Measurements from ENCODE around the gene UNK. TPM values are rescaled to one million over a fixed set of nuclear protein-coding genes. Genes with fewer than 3 reads are reported as not detected.

UNK gene
- total and polyA plus RNA-seq, 2 of the 13 experiments (the other 11 are each of a cell fraction or from before 2014, with no cell fraction given), result 31.6 to 33.0 TPM

DNA sequence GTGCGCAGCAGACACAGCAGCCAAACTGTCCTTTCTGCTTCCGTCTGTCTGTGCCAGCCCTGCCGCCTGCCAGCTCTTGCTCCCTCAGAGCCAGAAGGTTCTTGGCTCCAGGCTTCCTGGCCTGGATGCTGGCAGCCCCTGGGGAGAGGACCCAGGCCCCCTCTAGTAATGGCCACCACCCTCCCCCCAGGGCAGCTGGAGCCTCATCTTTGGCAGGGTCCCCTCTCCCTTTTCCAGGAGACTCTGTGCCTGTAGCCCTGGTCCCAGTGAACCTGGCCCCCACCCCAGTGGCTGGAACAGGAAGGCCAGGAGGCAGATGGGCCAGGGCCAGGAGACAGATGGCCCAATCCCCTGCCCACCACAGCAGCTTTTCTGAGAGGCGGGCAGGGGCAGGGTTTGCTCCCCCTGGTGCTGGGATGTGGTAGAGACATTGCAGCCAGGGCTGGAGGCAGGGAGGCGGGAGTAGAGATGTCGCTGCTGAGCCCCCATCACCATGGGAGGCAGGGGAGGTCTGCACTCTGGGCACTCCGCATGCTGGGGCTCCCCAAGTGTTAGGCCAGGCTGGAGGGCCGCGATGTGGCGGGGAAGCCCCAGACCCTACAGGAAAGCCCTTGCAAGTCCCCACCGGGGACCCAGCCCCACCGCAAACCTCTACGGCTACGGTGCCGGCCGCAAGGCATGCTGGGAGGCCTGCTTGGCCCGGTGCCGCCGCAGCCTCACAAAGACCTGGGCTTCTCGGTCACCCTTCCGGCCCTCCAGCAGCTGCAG lies 42.9 kb downstream of the UNK start (continued):
- TF ChIP-seq KDM5B (CRISPR knock-in tag; IDR thresholded peaks at IDR 0.05; ENCODE audit: borderline replicate concordance), result peak; percentile 30; the same call in 1 of the 2 replicates
- no peak for TF ChIP-seq ZC3H4 (CRISPR knock-in tag; IDR thresholded peaks at IDR 0.05; ENCODE audit: borderline replicate concordance)
- no peak for TF ChIP-seq CERS6 (CRISPR knock-in tag; IDR thresholded peaks at IDR 0.05)
- no peak for TF ChIP-seq MTF2 (CRISPR knock-in tag; IDR thresholded peaks at IDR 0.05; ENCODE audit: borderline replicate concordance)
- no peak for TF ChIP-seq CHD4 (IDR thresholded peaks at IDR 0.05; ENCODE audit: borderline replicate concordance, low read length)
- no peak; the same call in 1 of the 2 replicates for TF ChIP-seq MYC (CRISPR knock-in tag; IDR thresholded peaks at IDR 0.05; ENCODE audit: borderline replicate concordance)
- no peak for TF ChIP-seq ZNF660 (CRISPR knock-in tag; IDR thresholded peaks at IDR 0.05; ENCODE audit: borderline replicate concordance, low read depth)
- TF ChIP-seq NCOA1 (CRISPR knock-in tag; IDR thresholded peaks at IDR 0.05), result no peak
- TF ChIP-seq AHR (CRISPR knock-in tag; IDR thresholded peaks at IDR 0.05), result no peak
- TF ChIP-seq KLF15 (CRISPR knock-in tag; IDR thresholded peaks at IDR 0.05; ENCODE audit: borderline replicate concordance), result no peak
- no peak for TF ChIP-seq ESRRA (CRISPR knock-in tag; IDR thresholded peaks at IDR 0.05; ENCODE audit: low read depth)
- no peak for TF ChIP-seq SALL2 (CRISPR knock-in tag; IDR thresholded peaks at IDR 0.05)
- 0 out of 2 replicates have a peak, but pooled peaks have one; percentile 16 for TF ChIP-seq E2F5 (CRISPR knock-in tag; conservative IDR thresholded peaks at IDR 0.05)
- TF ChIP-seq ZHX1 (CRISPR knock-in tag; IDR thresholded peaks at IDR 0.05; ENCODE audit: low read depth), result 0 out of 2 replicates have a peak, but pooled peaks have one; percentile 40
- TF ChIP-seq U2AF2 (IDR thresholded peaks at IDR 0.05; ENCODE audit: low read depth, low read length), result no peak
- no peak for TF ChIP-seq ISL2 (CRISPR knock-in tag; IDR thresholded peaks at IDR 0.05)
- TF ChIP-seq REST (IDR thresholded peaks at IDR 0.05; ENCODE audit: borderline replicate concordance in 1 of 2, low read depth in 1 of 2, low read length in 2 of 2), result no peak
- TF ChIP-seq ZNF367 (CRISPR knock-in tag; IDR thresholded peaks at IDR 0.05; ENCODE audit: borderline replicate concordance), result no peak
- no peak for TF ChIP-seq ZNF10 (CRISPR knock-in tag; IDR thresholded peaks at IDR 0.05; ENCODE audit: borderline replicate concordance, low read depth)

Data from HepG2 (cell line).